HepG2 (cell line): ENCODE data around the gene CNTROB. TPM values are rescaled to one million over a fixed set of nuclear protein-coding genes. Genes with fewer than 3 reads are reported as not detected.

Experiments used
- ARHGAP35 ChIP-seq: sonication (generic); formaldehyde crosslinking; IDR thresholded peaks from 2 replicates; pipeline ENCODE4 v1.9.0; 2022; ENCODE audit warnings: mild to moderate bottlenecking, inconsistent platforms, moderate library complexity, missing genetic modification reagents, borderline replicate concordance
- CBFB ChIP-seq: sonication (generic); formaldehyde crosslinking; IDR thresholded peaks from 2 replicates; pipeline ENCODE4 v1.4.0; 2020; ENCODE audit warnings: missing genetic modification reagents
- CBX5 ChIP-seq: sonication (generic); formaldehyde crosslinking; IDR thresholded peaks from 2 replicates; pipeline ENCODE4 v1.4.0; 2020; ENCODE audit warnings: missing genetic modification reagents, borderline replicate concordance
- HDAC2 ChIP-seq: sonication (generic); formaldehyde crosslinking; IDR thresholded peaks from 2 replicates; pipeline ENCODE4 v1.4.0; 2020; ENCODE audit warnings: missing genetic modification reagents
- HNRNPK ChIP-seq: fragments of 200-400 bp; formaldehyde crosslinking; IDR thresholded peaks from 2 replicates; pipeline ENCODE4 v1.6.1; 2018; ENCODE audit warnings: low read length, low read depth, moderate library complexity, mild to moderate bottlenecking; ENCODE audit not compliant: poor library complexity, severe bottlenecking
- IRF2 ChIP-seq: IDR thresholded peaks from 2 replicates; pipeline ENCODE4 v1.6.1; 2018; ENCODE audit warnings: missing genetic modification reagents, missing compliant biosample characterization
- MEIS2 ChIP-seq: sonication (generic); formaldehyde crosslinking; IDR thresholded peaks from 2 replicates; pipeline ENCODE4 v1.9.0; 2021; ENCODE audit warnings: mild to moderate bottlenecking, missing genetic modification reagents
- MXD4 ChIP-seq: IDR thresholded peaks from 2 replicates; pipeline ENCODE4 v1.6.1; 2016; ENCODE audit warnings: mild to moderate bottlenecking, missing biosample characterization, missing genetic modification reagents
- MYNN ChIP-seq: sonication (generic); formaldehyde crosslinking; IDR thresholded peaks from 2 replicates; pipeline ENCODE4 v1.4.0; 2020; ENCODE audit warnings: mild to moderate bottlenecking, low read depth, missing genetic modification reagents
- MZF1 ChIP-seq: sonication (generic); formaldehyde crosslinking; IDR thresholded peaks from 2 replicates; pipeline ENCODE4 v1.8.1; 2023; ENCODE audit warnings: mild to moderate bottlenecking, missing genetic modification reagents, borderline replicate concordance
- NCOA2 ChIP-seq: sonication (generic); formaldehyde crosslinking; IDR thresholded peaks from 2 replicates; pipeline ENCODE4 v1.8.0; 2022; ENCODE audit warnings: inconsistent platforms
- NR2F2 ChIP-seq: IDR thresholded peaks from 2 replicates; pipeline ENCODE4 v1.6.1; 2012; ENCODE audit warnings: low read depth, inconsistent platforms, borderline replicate concordance
- NRL ChIP-seq: sonication (generic); formaldehyde crosslinking; IDR thresholded peaks from 2 replicates; pipeline ENCODE4 v1.5.0; 2020; ENCODE audit warnings: missing genetic modification reagents, mild to moderate bottlenecking, moderate library complexity, borderline replicate concordance
- POLR2A ChIP-seq, 2 experiments: IDR thresholded peaks; 2 replicates each; pipeline ENCODE4 v1.6.1; 2011; ENCODE audit warnings: low read depth in 2 of 2, low read length in 2 of 2, mild to moderate bottlenecking in 1 of 2, moderate library complexity in 1 of 2; ENCODE audit not compliant: insufficient read depth in 1 of 2
- RBM39 ChIP-seq: fragments of 200-400 bp; formaldehyde crosslinking; IDR thresholded peaks from one replicate; pipeline ENCODE4 v1.6.1; 2018; ENCODE audit warnings: antibody characterized with exemption, mild to moderate bottlenecking, low read depth, low read length; ENCODE audit not compliant: poor library complexity, severe bottlenecking
- ZNF773 ChIP-seq: sonication (generic); formaldehyde crosslinking; IDR thresholded peaks from 2 replicates; pipeline ENCODE4 v1.4.0; 2020; ENCODE audit warnings: missing genetic modification reagents, borderline replicate concordance
- ZNF83 ChIP-seq: sonication (generic); formaldehyde crosslinking; IDR thresholded peaks from 2 replicates; pipeline ENCODE4 v1.4.0; 2020; ENCODE audit warnings: missing genetic modification reagents, mild to moderate bottlenecking, borderline replicate concordance
- ZSCAN30 ChIP-seq: sonication (generic); formaldehyde crosslinking; IDR thresholded peaks from 2 replicates; pipeline ENCODE4 v1.5.0; 2020; ENCODE audit warnings: mild to moderate bottlenecking, missing genetic modification reagents
- polyA plus RNA-seq, 8 experiments: library from polyadenylated mRNA; depleted of rRNA in 3 of 8; stranded (reverse) in 7 of 8; unstranded in 1 of 8; fragments of >200 nt; fragmentation: Illumina TruSeq in 4 of 8; extraction: Trizol in 4 of 8; gene quantifications; 2 replicates each; pipeline versions ENCODE4 v1.2.1 to v1.2.3, GENCODE V29; 2011 to 2016; ENCODE audit warnings: low read depth in 4 of 8, missing spikeins in 1 of 8, mixed read lengths in 1 of 8; ENCODE audit not compliant: insufficient read depth in 1 of 8
- total RNA-seq, 5 experiments: library from RNA; depleted of rRNA; stranded (reverse); fragments of >200 nt; fragmentation: Illumina TruSeq; extraction: Trizol; gene quantifications; 2 replicates each; pipeline ENCODE4 v1.2.3, GENCODE V29; 2016; ENCODE audit warnings: low read depth in 1 of 5
- TF ChIP-seq, protein P1 (sequence below): sonication (generic); formaldehyde crosslinking; IDR thresholded peaks from 2 replicates; pipeline ENCODE4 v1.5.0; 2020; ENCODE audit warnings: missing genetic modification reagents, mild to moderate bottlenecking, borderline replicate concordance
- TF ChIP-seq, protein P2 (sequence below): sonication (generic); formaldehyde crosslinking; IDR thresholded peaks from one replicate; pipeline ENCODE4 v1.5.1; 2020; ENCODE audit warnings: mild to moderate bottlenecking, missing genetic modification reagents; ENCODE audit errors: not compliant biosample characterization

Gene CNTROB
- total and polyA plus RNA-seq, 2 of the 13 experiments (the other 11 are each of a cell fraction or from before 2014, with no cell fraction given), result 21.2 to 24.1 TPM

DNA sequence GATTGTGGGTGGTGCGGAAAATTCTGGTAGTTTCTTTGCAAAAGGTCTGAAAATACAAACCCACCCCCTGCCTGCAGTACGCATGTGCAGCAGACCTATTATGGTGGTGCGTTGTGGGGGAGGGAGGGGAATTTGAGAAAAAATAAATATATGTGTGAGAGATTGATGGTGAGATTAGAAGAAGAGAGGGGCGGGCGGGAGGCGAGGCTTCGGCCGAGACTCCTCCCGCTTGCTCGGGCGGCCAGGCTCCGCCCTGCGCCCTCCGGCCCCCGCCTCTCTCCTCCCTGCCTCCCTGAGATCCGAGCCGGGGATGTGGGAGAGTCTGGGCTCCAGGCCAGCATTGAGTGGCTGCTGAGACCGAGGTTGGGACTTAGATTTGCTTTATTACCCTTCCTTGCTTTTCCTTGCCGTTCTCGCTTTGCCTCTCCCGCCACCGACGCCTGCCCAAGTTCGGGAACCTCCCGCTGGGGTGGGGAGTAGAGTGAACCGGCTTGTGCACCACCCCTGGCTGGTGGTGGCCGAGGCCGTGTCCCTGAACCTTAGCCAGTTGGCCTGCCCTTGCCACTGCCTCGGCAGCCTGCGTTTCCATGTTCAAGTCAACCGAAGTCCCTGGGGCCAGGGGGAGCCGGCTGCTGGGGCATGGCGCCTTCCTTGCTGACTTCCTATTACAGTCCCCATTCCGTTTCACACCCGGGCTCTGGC lies 44.4 kb upstream of the CNTROB start (continued):
- TF ChIP-seq, protein P1, sequence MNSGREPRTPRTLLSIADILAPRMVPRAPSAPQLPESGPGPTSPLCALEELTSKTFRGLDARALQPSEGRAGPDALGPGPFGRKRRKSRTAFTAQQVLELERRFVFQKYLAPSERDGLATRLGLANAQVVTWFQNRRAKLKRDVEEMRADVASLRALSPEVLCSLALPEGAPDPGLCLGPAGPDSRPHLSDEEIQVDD (CRISPR knock-in tag), result peak; percentile 21; the same call in 1 of the 2 replicates
- TF ChIP-seq IRF2 (CRISPR knock-in tag), result 0 out of 2 replicates have a peak, but pooled peaks have one; percentile 49
- peak; percentile 72; the same call in 1 of the 2 replicates for TF ChIP-seq ZNF83 (CRISPR knock-in tag)
- TF ChIP-seq, protein P2, sequence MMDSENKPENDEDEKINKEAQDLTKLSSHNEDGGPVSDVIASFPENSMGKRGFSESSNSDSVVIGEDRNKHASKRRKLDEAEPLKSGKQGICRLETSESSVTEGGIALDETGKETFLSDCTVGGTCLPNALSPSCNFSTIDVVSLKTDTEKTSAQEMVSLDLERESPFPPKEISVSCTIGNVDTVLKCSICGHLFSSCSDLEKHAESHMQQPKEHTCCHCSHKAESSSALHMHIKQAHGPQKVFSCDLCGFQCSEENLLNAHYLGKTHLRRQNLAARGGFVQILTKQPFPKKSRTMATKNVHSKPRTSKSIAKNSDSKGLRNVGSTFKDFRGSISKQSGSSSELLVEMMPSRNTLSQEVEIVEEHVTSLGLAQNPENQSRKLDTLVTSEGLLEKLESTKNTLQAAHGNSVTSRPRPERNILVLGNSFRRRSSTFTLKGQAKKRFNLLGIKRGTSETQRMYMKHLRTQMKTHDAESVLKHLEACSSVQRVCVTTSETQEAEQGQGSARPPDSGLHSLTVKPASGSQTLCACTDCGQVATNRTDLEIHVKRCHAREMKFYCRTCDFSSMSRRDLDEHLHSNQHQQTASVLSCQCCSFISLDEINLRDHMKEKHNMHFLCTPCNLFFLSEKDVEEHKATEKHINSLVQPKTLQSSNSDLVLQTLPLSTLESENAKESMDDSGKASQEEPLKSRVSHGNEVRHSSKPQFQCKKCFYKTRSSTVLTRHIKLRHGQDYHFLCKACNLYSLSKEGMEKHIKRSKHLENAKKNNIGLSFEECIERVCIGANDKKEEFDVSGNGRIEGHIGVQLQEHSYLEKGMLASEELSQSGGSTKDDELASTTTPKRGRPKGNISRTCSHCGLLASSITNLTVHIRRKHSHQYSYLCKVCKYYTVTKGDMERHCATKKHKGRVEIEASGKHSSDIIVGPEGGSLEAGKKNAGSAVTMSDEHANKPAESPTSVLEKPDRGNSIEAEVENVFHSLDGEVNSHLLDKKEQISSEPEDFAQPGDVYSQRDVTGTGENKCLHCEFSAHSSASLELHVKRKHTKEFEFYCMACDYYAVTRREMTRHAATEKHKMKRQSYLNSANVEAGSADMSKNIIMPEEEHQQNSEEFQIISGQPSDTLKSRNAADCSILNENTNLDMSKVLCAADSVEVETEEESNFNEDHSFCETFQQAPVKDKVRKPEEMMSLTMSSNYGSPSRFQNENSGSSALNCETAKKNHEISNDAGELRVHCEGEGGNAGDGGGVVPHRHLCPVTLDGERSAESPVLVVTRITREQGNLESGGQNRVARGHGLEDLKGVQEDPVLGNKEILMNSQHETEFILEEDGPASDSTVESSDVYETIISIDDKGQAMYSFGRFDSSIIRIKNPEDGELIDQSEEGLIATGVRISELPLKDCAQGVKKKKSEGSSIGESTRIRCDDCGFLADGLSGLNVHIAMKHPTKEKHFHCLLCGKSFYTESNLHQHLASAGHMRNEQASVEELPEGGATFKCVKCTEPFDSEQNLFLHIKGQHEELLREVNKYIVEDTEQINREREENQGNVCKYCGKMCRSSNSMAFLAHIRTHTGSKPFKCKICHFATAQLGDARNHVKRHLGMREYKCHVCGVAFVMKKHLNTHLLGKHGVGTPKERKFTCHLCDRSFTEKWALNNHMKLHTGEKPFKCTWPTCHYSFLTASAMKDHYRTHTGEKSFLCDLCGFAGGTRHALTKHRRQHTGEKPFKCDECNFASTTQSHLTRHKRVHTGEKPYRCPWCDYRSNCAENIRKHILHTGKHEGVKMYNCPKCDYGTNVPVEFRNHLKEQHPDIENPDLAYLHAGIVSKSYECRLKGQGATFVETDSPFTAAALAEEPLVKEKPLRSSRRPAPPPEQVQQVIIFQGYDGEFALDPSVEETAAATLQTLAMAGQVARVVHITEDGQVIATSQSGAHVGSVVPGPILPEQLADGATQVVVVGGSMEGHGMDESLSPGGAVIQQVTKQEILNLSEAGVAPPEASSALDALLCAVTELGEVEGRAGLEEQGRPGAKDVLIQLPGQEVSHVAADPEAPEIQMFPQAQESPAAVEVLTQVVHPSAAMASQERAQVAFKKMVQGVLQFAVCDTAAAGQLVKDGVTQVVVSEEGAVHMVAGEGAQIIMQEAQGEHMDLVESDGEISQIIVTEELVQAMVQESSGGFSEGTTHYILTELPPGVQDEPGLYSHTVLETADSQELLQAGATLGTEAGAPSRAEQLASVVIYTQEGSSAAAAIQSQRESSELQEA (CRISPR knock-in tag), result no peak
- TF ChIP-seq POLR2A (IDR thresholded peaks at IDR 0.05; ENCODE audit: insufficient read depth in 1 of 2, low read depth in 2 of 2, low read length in 2 of 2), result peak; percentile 27 to 74; a peak in 2 of 4 replicates
- TF ChIP-seq ARHGAP35, result no peak
- peak; percentile 12 for TF ChIP-seq RBM39
- no peak for TF ChIP-seq MZF1 (CRISPR knock-in tag)
- 0 out of 2 replicates have a peak, but pooled peaks have one; percentile 18 for TF ChIP-seq CBX5 (CRISPR knock-in tag)
- TF ChIP-seq NCOA2 (CRISPR knock-in tag), result no peak
- peak; percentile 75; the same call in 1 of the 2 replicates for TF ChIP-seq NRL (CRISPR knock-in tag)
- TF ChIP-seq MXD4 (CRISPR knock-in tag), result peak; percentile 55; the same call in 1 of the 2 replicates
- 0 out of 2 replicates have a peak, but pooled peaks have one; percentile 52 for TF ChIP-seq MYNN (CRISPR knock-in tag)
- TF ChIP-seq MEIS2 (CRISPR knock-in tag), result no peak; the same call in 1 of the 2 replicates
- peak; percentile 47; the same call in 1 of the 2 replicates for TF ChIP-seq HDAC2 (CRISPR knock-in tag)
- no peak for TF ChIP-seq HNRNPK
- 0 out of 2 replicates have a peak, but pooled peaks have one; percentile 16 for TF ChIP-seq CBFB (CRISPR knock-in tag)
- no peak for TF ChIP-seq ZNF773 (CRISPR knock-in tag)
- no peak for TF ChIP-seq ZSCAN30
- TF ChIP-seq NR2F2, result no peak; the same call in 1 of the 2 replicates
